GM18498 (cell line): ENCODE results near the gene GPR42.
"Not testable (repeated sequence)": the region's sequence is repeated elsewhere in the genome, so short reads cannot be mapped to it uniquely, and the experiment has no call there.

Experiments
- ATAC-seq: cut with Tn5 transposase; IDR thresholded peaks from one replicate; pipeline ENCODE4 v1.9.1; 2021; ENCODE audit warnings: mild to moderate bottlenecking, moderate library complexity; ENCODE audit not compliant: unreplicated experiment

The GPR42 gene

DNA sequence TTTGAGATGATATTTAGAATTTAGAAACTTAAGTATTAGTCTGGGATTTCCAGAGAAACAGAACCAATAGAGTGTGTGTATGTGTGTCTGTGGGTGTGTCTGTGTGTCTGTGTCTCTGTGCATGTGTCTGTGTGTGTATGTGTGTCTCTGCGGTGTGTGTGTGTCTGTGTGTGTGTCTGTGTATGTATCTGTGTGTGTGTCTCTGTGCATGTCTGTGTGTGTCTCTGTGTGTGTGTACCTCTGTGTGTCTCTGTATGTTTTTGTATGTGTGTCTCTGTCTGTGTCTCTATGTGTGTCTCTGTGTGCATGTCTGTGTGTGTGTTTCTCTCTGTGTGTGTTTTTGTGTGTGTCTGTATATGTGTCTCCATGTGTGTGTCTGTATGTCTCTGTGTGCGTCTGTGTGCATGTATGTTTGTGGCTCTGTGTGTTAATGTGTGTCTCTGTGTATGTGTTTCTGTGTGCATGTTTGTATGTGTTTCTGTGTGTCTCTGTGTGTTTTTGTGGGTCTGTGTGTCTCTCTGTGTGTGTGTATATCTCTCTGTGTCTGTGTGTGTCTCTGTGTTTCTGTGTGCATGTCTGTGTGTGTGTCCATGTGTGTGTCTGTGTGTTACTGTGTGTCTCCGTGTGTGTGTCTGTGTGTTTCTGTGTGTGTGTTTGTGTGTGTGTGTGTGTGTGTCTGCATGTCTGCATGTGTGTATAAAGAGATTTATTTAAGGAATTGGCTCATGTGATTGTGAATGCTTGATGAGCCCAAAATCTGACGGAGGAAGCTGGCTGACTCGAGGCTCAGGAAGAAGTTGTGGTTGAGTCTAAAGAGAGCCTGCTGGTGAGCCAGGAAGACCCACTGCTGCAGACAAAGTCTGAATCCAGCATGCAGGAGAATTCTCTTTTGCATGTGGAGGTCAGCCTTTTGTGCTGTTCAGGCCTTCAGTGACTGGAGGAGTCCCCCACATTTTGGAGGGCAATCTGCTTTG, 22.2 kb downstream of the GPR42 start:
- no peak for ATAC-seq

DNA sequence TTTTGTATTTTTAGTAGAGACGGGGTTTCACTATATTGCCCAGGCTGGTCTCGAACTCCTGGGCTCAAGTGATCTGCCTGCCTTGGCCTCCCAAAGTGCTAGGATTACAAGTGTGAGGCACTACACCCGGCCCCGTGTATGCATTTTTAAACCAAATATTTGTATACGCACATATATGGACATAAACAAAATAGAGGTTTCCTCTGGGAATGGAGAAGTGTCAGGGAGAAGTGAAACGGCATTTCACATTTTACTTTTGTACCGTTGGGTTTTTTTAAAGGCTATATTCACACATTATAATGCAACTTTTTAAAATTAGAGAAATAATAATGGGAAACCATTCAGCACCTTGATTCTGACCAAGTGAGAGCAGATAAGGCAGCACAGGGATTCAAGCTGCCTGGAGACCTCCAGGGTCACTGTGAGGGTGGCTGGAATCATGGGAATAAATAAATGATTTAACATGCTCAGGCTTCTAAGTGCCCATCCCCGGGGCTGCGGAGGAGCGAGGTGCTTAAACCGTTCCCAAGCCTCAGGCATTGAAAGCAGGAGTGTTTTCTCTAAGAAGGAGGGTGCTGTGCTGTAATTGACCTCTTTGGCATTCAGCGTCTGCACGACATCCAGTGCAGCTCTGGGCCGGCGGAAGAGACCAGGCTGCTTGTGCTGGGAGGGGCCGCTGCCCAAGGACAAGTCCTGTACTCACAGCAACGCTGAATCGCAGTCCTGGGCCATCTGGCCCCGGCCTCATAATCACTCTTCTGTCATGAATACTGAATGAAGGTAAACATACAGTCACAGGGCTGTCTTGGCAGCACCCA, 24.7 kb downstream of the GPR42 start:
- ATAC-seq: no peak

DNA sequence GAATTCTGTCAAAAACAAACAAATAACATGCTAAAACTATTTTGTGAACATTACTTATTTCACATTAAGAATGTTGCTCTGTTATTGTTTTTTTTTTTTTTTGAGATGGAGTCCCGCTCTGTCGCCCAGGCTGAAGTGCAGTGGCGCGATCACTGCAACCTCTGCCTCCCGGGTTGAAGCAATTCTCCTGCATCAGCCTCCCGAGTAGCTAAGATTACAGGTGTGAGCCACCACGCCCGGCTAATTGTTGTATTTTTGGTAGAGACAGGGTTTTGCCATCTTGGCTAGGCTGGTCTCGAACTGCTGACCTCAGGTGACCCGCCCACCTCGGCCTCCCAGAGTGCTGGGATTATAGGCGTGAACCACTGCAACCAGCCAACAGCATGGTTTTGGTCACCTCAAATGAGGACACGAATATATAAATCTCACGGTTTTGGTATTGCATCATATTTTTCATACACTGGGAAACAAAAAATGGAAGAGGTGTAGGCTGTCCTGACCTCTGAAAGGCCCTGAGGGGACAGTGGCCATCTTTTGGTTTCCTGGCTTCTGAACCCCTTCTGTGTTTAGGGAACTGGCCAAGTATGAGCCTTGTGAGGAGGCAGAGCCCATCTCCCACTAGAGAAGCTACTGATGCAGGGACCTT, 25.5 kb downstream of the GPR42 start:
- no peak for ATAC-seq

DNA sequence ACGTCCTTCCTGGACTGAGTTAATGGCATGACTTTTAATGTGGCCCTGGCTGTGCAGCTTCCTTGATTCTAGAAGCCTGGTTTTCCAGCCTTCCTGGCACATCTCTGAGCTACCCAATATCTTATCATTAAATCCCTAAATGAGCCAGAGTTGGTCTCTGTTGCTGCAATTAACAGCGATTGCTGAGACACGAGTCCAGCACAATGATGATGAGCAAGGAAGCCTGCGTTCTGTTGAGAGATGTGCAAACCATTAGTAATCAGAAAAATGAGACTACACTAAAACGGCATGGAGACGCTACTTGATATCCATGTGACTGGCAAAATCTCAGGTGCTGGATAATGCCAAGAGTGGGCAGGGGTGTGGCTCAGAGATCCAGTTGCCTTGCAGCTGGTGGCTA, 26.2 kb downstream of the GPR42 start:
- ATAC-seq: no peak

DNA sequence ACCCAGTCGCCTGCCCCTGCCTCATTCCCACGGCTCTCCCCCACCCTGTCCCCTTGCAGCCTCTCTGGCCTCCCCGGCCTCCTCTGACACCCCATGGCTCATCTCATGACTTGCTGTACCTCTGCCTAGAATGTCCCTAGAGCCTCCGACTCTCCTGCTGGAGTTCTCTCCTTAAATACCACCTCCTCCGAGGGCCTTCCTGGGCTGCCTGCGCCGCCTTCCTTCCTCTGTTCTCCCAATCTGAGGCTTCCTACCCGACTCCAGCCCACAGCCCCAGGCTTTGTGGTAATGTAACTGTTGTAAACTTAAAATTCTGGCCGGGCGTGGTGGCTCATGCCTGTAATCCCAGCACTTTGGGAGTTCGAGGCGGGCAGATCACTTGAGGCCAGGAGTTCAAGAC, 27.7 kb downstream of the GPR42 start:
- ATAC-seq: no peak

DNA sequence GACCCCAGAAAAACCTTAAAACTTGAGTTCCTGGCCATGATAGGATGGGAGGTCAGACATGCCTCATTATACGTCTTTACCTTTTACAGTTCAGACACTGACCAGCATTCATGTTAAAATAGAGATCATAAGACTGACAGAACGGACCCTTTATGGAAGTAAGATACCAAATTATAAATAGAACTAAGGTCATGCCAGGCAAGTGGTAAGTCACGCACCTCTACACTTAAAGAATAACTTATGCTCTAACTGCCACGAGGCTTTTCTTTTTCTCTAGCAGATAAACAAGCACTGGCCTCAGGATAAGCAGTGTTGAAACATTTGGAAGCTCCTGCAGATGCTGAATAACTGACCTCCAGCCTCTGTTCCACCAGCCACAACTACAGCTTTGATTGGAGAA, 28.4 kb downstream of the GPR42 start:
- ATAC-seq: no peak

DNA sequence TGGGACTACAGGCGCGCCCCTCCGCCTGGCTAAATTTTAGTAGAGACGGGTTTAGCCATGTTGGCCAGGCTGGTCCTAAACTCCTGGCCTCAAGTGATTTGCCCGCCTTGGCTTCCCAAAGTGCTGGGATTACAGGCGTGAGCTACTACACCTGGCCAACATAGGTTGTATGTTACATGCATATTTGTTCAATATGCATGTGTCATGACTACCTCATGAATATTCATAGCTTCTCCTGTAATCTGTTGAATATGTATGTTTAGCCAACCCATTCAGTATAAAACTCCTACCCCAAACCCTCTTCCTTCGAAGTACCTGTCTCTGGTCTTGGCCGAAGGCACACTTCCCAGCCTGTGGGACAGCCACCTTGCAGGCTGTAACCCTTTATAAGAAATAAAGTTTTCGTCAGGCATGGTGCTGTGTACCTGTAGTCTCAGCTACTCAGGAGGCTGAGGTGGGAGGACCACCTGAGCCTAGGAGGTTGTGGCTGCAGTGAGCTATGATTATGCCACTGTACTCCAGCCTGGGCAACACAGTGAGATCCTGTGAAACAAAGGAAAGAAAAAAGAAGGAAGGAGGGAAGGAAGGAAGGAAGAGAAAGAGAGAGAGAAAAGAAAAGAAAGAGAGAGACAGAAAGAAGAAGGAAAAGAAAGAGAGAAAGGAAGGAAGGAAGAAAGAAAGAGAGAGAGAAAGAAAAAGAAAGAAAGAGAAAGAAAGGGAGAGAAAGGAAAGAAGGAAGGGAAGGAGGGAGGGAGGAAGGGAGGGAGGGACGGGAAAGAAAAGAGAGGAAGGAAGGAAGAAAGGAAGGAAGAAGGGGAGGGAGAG, 29.3 kb downstream of the GPR42 start:
- ATAC-seq: no peak

DNA sequence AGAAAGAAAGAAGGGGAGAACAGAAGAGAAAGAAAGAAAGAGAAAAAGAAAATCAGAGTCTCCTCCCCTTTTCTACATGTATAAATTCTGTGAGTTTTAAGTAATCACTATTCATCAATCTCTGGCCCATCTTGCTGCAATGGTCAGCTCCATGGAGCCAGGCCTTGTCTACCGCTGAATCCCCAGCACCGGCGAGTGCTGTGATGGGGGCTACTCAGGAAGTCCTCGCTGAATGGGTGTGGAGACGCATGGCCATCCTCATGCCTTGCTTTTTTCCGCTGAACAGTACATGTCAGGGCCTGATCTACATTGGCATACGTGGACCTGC, 29.9 kb downstream of the GPR42 start:
- no peak for ATAC-seq

DNA sequence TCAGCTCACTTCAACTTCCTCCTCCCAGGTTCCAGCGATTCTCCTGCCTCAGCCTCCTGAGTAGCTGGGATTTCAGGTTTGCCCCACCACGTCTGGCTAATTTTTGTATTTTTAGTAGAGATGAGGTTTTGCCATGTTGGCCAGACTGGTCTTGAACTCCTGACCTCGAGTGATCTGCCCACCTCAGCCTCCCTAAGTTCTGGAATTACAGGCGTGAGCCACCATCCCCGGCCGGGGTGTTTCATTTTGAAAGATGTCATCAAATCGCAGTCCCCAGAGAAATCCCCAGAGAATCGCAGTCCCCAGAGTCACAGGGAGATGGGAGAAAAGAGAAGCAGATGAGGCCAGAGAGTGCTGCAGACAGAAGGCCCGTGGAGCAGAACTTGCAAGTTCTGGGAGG, 30.5 kb downstream of the GPR42 start:
- not testable (repeated sequence) for ATAC-seq

DNA sequence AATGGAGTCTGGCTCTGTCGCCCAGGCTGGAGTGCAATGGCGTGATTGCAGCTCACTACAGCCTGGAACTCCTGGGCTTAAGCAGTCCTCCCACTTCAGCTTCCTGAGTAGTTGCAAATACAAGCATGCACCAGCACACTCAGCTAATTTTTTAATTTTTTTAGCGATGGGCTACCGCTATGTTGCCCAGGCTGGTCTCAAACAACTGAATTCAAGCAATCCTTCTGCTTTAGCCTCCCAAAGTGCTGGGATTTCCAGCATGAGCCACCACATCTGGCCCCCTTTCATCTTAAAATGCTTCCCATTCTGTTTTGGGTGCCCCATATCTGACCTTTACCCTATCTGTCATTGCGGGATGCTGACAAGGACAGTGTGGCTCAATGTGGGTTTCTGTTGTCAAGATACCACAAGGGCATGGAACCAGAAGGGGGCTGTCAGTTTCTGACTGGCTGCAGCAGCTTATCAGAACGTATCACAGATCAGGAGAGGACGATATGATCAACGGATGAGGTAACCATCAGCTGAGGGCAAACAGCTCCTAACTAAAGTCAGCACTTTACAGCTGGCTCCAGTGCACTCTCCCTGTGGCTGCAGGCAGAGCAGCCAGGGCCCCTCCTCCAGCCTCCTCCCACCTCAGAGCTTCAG, 32.4 kb downstream of the GPR42 start:
- ATAC-seq: no peak

DNA sequence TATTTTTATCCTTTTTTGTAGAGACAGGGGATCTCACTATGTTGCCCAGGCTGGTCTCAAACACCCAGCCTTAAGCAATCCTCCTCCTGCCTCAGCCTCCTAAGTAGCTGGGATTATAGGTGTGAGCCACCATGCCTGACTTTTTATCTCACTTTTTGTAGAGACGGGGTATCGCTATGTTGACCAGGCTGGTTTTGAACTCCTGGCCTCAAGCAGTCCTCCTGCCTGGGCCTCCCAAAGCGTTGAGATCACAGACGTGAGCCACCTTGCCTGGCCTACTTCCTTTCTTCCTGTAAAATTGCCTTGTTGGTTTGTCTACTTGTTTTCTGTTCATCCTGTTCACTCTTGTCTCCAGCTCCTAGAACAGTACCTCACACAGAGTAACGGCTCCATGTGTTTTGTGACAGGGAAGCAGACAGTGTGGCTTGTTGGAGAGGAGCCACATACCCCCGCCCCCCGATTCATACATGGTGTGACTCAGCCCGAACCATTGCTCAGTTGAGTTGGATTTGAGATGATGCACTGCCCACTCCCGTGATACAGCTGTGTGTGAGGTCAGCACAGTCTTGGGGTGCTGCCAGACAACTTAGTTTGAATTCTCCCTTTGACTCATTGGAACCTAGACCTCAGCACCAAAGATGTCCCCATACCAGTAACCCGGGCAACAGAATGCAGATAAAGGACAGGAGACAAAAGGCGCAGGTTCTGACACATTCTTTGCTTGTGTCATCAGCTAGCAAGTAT, 34.2 kb downstream of the GPR42 start:
- peak; percentile 76 for ATAC-seq

DNA sequence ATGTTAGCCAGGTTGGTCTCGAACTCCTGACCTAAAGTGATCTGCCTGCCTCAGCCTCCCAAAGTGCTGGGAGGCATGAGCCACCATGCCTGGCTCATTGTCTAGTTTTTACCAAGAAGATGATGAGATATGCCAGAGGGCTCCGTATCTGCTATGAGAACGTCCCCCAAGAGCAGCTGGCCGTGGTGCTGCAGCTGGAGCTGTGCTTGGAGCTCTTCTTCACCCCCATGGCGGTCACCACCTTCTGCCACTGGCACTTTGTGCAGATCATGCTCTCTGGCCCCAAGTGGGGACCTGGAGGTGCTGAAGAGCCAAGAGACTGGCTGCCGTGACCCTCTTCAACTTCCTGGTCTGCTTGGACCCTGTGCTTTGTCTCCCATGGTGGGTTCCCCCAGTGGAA, 36.8 kb downstream of the GPR42 start:
- no peak for ATAC-seq

DNA sequence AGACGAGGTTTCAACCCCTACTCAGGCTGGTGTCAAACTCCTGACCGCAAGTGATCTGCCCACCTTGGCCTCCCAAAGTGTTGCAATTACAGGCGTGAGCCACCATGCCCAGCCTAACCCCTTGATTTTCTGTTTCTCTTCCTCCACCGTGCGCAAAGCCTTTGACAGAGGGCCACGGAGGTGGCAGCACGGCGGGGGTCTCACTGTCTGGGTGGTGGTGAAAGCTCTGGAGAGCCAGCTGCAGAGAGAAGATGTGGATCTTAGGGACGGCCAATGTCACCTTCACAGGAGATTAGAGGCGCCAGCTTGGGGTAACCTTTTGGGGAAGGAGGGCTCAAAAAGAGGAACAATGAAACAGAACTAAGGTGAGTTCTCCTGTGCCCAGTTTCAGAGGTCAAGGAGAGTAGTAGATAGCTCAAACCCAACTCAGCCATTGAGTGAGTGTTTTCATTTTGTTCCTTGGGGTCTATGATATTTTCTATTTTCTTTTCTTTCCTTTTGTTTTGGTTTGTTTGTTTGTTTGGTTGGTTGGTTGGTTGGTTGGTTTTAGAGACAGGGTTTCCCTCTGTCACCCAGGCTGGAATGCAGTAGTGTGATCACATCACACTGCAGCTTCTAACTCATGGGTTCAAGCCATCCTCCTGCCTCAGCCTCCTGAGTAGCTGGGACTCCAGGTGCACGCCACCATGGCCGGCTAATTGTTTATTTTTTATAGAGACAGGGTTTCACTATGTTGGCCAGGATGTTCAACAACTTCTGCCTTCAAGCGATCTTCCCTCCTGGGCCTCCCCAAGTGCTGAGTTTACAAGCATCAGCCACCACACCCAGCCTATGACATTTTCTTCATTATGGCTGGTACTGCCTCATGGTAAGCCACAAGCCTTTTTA, 37.7 kb downstream of the GPR42 start:
- ATAC-seq: peak; percentile 78

DNA sequence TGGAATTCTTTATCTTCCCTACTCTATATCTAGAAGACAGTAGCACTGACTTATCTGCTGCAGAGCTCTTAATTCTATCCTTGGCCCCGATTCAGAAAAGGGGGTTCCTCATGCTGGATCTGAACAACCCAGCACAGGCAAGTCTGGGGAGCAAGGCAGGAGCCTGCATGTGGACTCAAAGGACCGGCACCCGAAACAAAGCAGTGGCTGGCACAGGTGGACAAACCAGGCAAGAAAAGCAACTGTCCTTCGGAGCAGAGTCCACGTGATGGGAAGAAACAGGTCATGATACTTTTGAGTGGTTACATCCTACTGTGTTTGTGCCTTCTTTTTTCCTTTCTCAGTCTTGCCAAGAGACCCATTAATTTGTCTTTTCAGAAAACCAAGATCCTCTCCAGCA, 38.3 kb downstream of the GPR42 start:
- no peak for ATAC-seq

DNA sequence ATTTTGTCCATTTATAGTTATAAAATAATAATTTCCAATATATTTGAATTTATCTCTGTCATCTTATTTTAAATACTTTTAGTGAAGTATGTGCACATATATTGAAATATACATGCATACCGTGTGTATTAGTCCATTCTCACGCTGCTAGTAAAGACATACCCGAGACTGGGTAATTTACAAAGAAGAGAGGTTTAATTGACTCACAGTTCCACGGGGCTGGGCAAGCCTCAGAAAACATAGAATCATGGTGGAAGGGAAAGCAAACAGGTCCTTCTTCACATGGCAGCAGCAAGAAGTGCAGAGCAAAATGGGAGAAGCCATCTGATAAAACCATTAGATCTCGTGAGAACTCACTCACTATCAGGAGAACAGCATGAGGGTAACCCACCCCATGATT, 39.6 kb downstream of the GPR42 start:
- ATAC-seq: no peak

DNA sequence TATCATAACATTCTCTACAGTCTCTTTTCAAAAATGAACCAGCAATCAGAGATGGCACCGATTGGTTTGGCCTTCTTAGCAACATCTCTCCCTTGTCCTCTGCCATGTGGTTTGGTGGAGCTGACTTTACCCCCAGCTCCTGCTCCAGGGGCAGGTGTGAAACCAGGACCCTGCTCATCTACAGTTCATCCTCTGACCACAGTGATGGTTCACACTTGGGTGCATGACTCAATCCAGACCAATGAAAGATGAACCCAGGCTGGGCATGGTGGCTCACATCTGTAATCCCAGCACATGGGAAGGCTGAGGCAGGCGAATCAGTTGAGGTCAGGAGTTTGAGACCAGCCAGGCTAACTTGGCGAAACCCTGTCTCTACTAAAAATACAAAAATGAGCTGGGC, 43.6 kb downstream of the GPR42 start:
- no peak for ATAC-seq

DNA sequence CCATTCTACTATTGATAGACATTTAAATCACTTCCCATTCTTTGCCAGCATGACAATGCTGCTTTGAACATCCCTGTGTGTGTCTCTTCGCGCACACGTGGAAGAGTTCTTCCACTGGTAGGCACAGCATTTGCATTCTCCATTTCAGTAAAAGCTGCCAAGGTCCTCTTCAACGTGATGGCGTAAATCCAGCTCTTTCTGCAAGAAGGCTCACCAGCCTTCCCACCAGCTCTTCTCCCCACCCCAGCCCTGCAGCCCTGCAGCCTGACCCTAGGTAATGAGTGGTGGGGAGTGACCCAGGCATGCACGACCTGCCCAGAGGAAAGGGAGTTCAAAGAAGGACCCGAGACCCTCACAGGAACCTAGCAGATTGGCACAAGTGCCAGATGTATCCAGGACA, 45.5 kb downstream of the GPR42 start:
- no peak for ATAC-seq

DNA sequence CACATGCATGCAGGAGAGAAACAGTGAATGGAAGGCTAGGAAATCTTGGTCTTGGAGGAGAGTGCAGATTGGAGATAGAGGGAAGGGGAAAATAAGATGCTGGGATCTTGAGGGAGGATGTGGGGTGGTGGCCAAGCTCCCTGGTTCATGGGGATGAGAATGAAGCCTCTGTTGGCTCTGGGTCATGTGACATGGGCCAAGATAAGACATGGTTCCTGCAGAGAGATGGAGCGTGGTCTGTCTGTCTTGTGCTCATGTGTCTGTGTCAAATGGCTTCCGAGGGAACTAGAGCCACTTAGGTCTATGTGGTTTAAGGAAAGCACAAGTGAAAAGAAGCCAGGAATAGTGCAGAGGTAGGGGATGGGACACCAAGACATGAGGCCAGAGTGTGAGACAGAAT, 46.4 kb downstream of the GPR42 start:
- ATAC-seq: no peak
